ENCODE data around the gene STK32B.
A peak's percentile ranks its signal among the peaks of the same experiment; 100 is the strongest.

STK32B gene

GRCh38 chr4:5370286-5370685 is 319.0 kb downstream of the STK32B start:
- DNase-seq, result peak; percentile 83

- DNase-seq, result peak; percentile 94
Measured at GRCh38 chr4:5371415-5372190, 320.3 kb downstream of the STK32B start.

GRCh38 chr4:5372198-5372597 is 320.9 kb downstream of the STK32B start:
- no peak for DNase-seq

GRCh38 chr4:5373327-5373726 is 322.0 kb downstream of the STK32B start:
- DNase-seq, result no peak

GRCh38 chr4:5374592-5374991 is 323.3 kb downstream of the STK32B start:
- DNase-seq, result no peak

GRCh38 chr4:5374994-5375393 is 323.7 kb downstream of the STK32B start:
- no peak for DNase-seq

- no peak for DNase-seq
Measured at GRCh38 chr4:5376015-5376414, 324.7 kb downstream of the STK32B start.

GRCh38 chr4:5378002-5378401 is 326.7 kb downstream of the STK32B start:
- DNase-seq, result no peak

GRCh38 chr4:5379895-5380294 is 328.6 kb downstream of the STK32B start:
- no peak for DNase-seq

GRCh38 chr4:5381961-5382441 is 330.7 kb downstream of the STK32B start:
- peak; percentile 90 for DNase-seq

GRCh38 chr4:5383191-5383980 is 332.1 kb downstream of the STK32B start:
- DNase-seq, result peak; percentile 41

GRCh38 chr4:5385741-5386311 is 334.5 kb downstream of the STK32B start:
- no peak for DNase-seq

GRCh38 chr4:5386921-5387320 is 335.6 kb downstream of the STK32B start:
- no peak for DNase-seq

- no peak for DNase-seq
Measured at GRCh38 chr4:5387457-5387856, 336.2 kb downstream of the STK32B start.

- DNase-seq, result no peak
Measured at GRCh38 chr4:5389756-5390310, 338.6 kb downstream of the STK32B start.

- peak; percentile 41 for DNase-seq
Measured at GRCh38 chr4:5391492-5391891, 340.2 kb downstream of the STK32B start.

GRCh38 chr4:5393911-5394513 is 342.7 kb downstream of the STK32B start:
- no peak for DNase-seq

GRCh38 chr4:5395781-5396180 is 344.5 kb downstream of the STK32B start:
- no peak for DNase-seq

- no peak for DNase-seq
Measured at GRCh38 chr4:5398056-5398455, 346.8 kb downstream of the STK32B start.

- DNase-seq, result peak; percentile 16
Measured at GRCh38 chr4:5399124-5399523, 347.8 kb downstream of the STK32B start.

GRCh38 chr4:5399790-5400421 is 348.6 kb downstream of the STK32B start:
- DNase-seq, result peak; percentile 42

- DNase-seq, result no peak
Measured at GRCh38 chr4:5403746-5404497, 352.6 kb downstream of the STK32B start.

All from EL (cell line).